AG04450 (cell line): ENCODE measurements around the gene FTCDNL1. TPM values are rescaled to one million over a fixed set of nuclear protein-coding genes. Genes with fewer than 3 reads are reported as not detected.

Experiments
- CTCF ChIA-PET: fragments of 300-600, 350-600 bp; formaldehyde crosslinking; extraction: SDS; loops from one replicate; lab custom pipeline; 2022; ENCODE audit warnings: antibody characterized with exemption, inconsistent platforms; lab: Charles Lee
- POLR2A ChIA-PET: fragments of 350-600 bp; formaldehyde crosslinking; extraction: SDS; loops from one replicate; lab custom pipeline; 2021; ENCODE audit warnings: antibody characterized with exemption, inconsistent platforms; lab: Yijun Ruan, JAX
- DNase-seq: peaks from one replicate; pipeline ENCODE4 v3.0.0-alpha.2; 2011; ENCODE audit warnings: low read depth, low spot score
- H3K27ac ChIP-seq: one replicate; pipeline ENCODE4 v1.5.1; 2012; ENCODE audit warnings: low read depth, low read length, control low read depth
- H3K27me3 ChIP-seq: one replicate; pipeline ENCODE4 v1.6.0; 2012; ENCODE audit warnings: low read length; ENCODE audit not compliant: control insufficient read depth, insufficient read depth
- H3K4me3 ChIP-seq: 2 replicates; pipeline ENCODE4 v1.5.1; 2011; ENCODE audit warnings: mild to moderate bottlenecking, low read depth, low read length, control low read depth
- H3K9me3 ChIP-seq: 2 replicates; pipeline ENCODE4 v1.5.1; 2012; ENCODE audit warnings: low read length; ENCODE audit not compliant: control insufficient read depth, insufficient read depth
- CTCF ChIP-seq: IDR thresholded peaks from 2 replicates; pipeline ENCODE4 v1.5.1; 2011; ENCODE audit warnings: low read depth, low read length, control low read depth, inconsistent platforms
- polyA plus RNA-seq: library from polyadenylated mRNA; depleted of rRNA; stranded (reverse); fragments of >200 nt; gene quantifications from 2 replicates; pipeline ENCODE4 v1.2.3, GENCODE V29; 2011

FTCDNL1 gene
- polyA plus RNA-seq, 1 experiment = 0.10 TPM

GRCh38 chr2:199784512-199784911, 66.5 kb downstream of the FTCDNL1 start:
- ChIA-PET CTCF (no interaction called here), POLR2A (no interaction called here)
- TF ChIP-seq CTCF = no peak
- Histone ChIP-seq H3K4me3 (no peak overlapping the region), H3K27me3 (no peaks in the 10 kb centered on the region), H3K27ac (no peak overlapping the region), H3K9me3 (no peaks in the 10 kb centered on the region)
- DNase-seq = no peak

DNA sequence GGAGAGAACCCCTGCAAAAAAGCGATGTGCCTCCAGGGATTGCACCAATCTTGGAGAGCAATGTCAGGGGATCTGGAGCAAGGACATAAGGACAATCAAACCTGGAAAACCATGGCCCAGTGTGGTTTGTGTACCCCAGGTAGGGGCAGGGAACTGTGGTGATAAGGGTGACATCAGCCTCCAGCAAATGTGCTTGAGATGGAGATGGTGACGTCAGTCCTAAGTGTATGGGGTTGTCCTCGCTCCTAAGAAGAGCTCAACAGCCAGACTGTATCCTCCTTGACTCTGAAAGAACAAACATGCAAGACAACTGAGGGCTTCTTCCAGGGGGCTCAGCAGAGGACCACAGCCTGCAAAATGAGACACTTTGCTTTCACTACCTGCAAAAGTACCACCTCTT, 71.4 kb downstream of the FTCDNL1 start:
- ChIA-PET POLR2A (no interaction called here), CTCF (interaction anchor here (1.2 kb wide), 1 partner anchor 39 kb away, joined by 3 read pairs; no protein-coding TSS in a partner anchor)
- DNase-seq = no peak
- TF ChIP-seq CTCF = no peak
- Histone ChIP-seq H3K9me3 (no peaks in the 10 kb centered on the region), H3K27me3 (no peaks in the 10 kb centered on the region), H3K27ac (no peak overlapping the region), H3K4me3 (no peak overlapping the region)

DNA sequence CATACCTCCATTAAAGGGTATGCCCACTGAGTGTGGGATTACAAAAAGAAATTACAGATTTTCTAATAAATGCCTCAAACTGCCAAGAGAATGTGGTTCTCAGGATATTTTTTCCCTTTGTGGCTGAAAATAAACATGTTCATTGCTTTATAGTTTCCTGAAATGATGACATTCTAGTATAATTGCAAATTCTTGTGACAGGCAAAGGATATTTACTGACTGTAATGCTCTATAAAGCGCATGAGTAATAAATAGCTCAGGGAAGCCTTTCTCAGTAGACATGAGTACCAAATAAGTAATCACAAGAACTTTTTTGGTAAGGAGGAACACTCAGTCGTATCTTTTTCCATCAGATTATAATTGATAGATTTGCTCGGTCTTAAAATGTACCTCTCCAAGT, 72.3 kb downstream of the FTCDNL1 start:
- Histone ChIP-seq H3K27ac (no peak overlapping the region), H3K9me3 (no peaks in the 10 kb centered on the region), H3K27me3 (no peaks in the 10 kb centered on the region), H3K4me3 (no peak overlapping the region)
- DNase-seq = no peak
- TF ChIP-seq CTCF = no peak
- POLR2A ChIA-PET = no interaction called here
- CTCF ChIA-PET = no interaction called here

GRCh38 chr2:199777916-199778315, 73.1 kb downstream of the FTCDNL1 start:
- H3K27me3 ChIP-seq = no peaks in the 10 kb centered on the region
- no peak overlapping the region for H3K4me3 ChIP-seq
- no peak overlapping the region for H3K27ac ChIP-seq
- POLR2A ChIA-PET = no interaction called here
- CTCF ChIA-PET = no interaction called here
- TF ChIP-seq CTCF = no peak
- H3K9me3 ChIP-seq = no peaks in the 10 kb centered on the region
- no peak for DNase-seq

DNA sequence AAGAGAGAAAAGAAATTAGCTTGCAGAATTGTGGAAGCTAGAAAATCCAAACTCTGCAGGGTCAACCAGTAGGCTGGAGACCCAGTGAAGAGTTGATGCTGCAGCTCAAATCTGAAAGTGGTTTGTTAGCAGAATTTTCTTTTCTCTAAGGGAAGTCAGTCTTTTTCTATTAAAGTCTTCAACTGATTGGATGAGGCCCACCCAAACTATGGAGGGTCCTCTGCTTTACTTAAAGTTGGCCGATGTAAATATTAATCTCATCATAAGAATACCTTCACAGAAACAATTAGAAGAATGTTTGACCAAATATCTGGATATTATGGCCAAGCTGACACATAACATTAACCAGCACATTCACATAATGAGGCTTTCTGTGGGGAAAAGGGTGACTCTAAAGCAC, 73.7 kb downstream of the FTCDNL1 start:
- DNase-seq = no peak
- H3K9me3 ChIP-seq = no peaks in the 10 kb centered on the region
- H3K27me3 ChIP-seq = no peaks in the 10 kb centered on the region
- H3K4me3 ChIP-seq = no peak overlapping the region
- POLR2A ChIA-PET = no interaction called here
- TF ChIP-seq CTCF = no peak
- H3K27ac ChIP-seq = no peak overlapping the region
- CTCF ChIA-PET = no interaction called here
